Stimulated activated naive CD8-positive, alpha-beta T cell treated with anti-CD3 and anti-CD28 coated beads, Interleukin-15, Interleukin-2, amounts not matched to agents 100 ng/mL and 50 ng/mL, for 24 hours (primary cell): ENCODE measurements around the gene MVB12B.

ENCODE experiments used
- H3K27ac Mint-ChIP-seq: one replicate; pipeline ENCODE4 v1.8.0; 2021; ENCODE audit warnings: mild to moderate bottlenecking, mixed read lengths
- H3K27me3 Mint-ChIP-seq: one replicate; pipeline ENCODE4 v1.8.0; 2021; ENCODE audit warnings: mixed read lengths
- H3K36me3 Mint-ChIP-seq: one replicate; pipeline ENCODE4 v1.8.0; 2021; ENCODE audit warnings: low read depth, mixed read lengths
- H3K4me1 Mint-ChIP-seq: one replicate; pipeline ENCODE4 v1.8.0; 2021; ENCODE audit warnings: low read depth, mixed read lengths
- H3K4me3 Mint-ChIP-seq: one replicate; pipeline ENCODE4 v1.8.0; 2021; ENCODE audit warnings: mild to moderate bottlenecking, mixed read lengths
- H3K9me3 Mint-ChIP-seq: one replicate; pipeline ENCODE4 v1.8.0; 2021; ENCODE audit warnings: mixed read lengths

Gene MVB12B

GRCh38 chr9:126297661-126298060 lies 29.0 kb upstream of the MVB12B start:
- H3K27ac Mint-ChIP-seq = no peak overlapping the region
- H3K4me3 Mint-ChIP-seq = no peak overlapping the region
- H3K4me1 Mint-ChIP-seq = no peaks in the 10 kb centered on the region
- H3K9me3 Mint-ChIP-seq = no peaks in the 10 kb centered on the region
- H3K36me3 Mint-ChIP-seq = no peaks in the 10 kb centered on the region
- H3K27me3 Mint-ChIP-seq = no peaks in the 10 kb centered on the region

GRCh38 chr9:126298063-126298801 lies 28.4 kb upstream of the MVB12B start:
- Mint-ChIP-seq H3K36me3 (no peaks in the 10 kb centered on the region), H3K4me1 (no peaks in the 10 kb centered on the region), H3K4me3 (no peak overlapping the region), H3K27ac (no peak overlapping the region), H3K9me3 (no peaks in the 10 kb centered on the region), H3K27me3 (no peaks in the 10 kb centered on the region)

DNA sequence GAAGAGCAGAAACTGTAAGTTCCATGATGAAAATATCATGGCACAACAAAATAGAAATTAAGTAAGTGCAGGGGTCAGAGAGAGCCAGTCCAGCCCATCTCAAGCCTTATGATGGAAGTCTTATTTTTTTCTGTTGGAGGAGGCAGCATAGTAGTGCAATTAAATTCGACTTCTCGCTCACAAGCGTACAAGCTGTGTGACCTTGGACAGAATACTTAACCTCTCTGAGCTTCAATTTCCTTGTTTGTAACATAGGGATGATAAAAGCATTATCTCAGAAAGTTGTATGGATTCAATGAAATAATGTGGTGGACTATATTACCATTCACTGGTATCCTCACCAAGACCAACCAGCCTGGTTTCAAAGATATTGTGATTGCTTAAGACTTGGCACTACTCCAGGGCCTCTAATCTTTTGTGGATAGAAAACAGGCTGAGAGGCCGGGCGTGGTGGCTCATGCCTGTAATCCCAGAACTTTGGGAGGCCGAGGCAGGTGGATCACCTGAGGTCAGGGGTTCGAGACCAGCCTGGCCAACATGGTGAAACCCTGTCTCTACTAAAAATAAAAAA lies 26.8 kb upstream of the MVB12B start:
- no peaks in the 10 kb centered on the region for H3K4me1 Mint-ChIP-seq
- no peaks in the 10 kb centered on the region for H3K36me3 Mint-ChIP-seq
- no peaks in the 10 kb centered on the region for H3K9me3 Mint-ChIP-seq
- H3K27ac Mint-ChIP-seq = no peak overlapping the region
- no peaks in the 10 kb centered on the region for H3K27me3 Mint-ChIP-seq
- no peak overlapping the region for H3K4me3 Mint-ChIP-seq

- no peaks in the 10 kb centered on the region for H3K36me3 Mint-ChIP-seq
- H3K9me3 Mint-ChIP-seq = no peaks in the 10 kb centered on the region
- no peaks in the 10 kb centered on the region for H3K27me3 Mint-ChIP-seq
- H3K4me3 Mint-ChIP-seq = no peak overlapping the region
- no peak overlapping the region for H3K27ac Mint-ChIP-seq
- no peaks in the 10 kb centered on the region for H3K4me1 Mint-ChIP-seq
Measured at GRCh38 chr9:126301196-126301595, 25.4 kb upstream of the MVB12B start.

GRCh38 chr9:126301985-126302603 lies 24.5 kb upstream of the MVB12B start:
- no peaks in the 10 kb centered on the region for H3K27me3 Mint-ChIP-seq
- H3K27ac Mint-ChIP-seq = no peak overlapping the region
- H3K4me3 Mint-ChIP-seq = no peak overlapping the region
- no peaks in the 10 kb centered on the region for H3K4me1 Mint-ChIP-seq
- no peaks in the 10 kb centered on the region for H3K36me3 Mint-ChIP-seq
- no peaks in the 10 kb centered on the region for H3K9me3 Mint-ChIP-seq

GRCh38 chr9:126302730-126303129 lies 23.9 kb upstream of the MVB12B start:
- Mint-ChIP-seq H3K4me1 (no peaks in the 10 kb centered on the region), H3K27ac (no peak overlapping the region), H3K9me3 (no peaks in the 10 kb centered on the region), H3K36me3 (no peaks in the 10 kb centered on the region), H3K4me3 (no peak overlapping the region), H3K27me3 (no peaks in the 10 kb centered on the region)

- Mint-ChIP-seq H3K36me3 (no peaks in the 10 kb centered on the region), H3K9me3 (no peaks in the 10 kb centered on the region), H3K27ac (no peak overlapping the region), H3K4me1 (no peaks in the 10 kb centered on the region), H3K4me3 (no peak overlapping the region), H3K27me3 (no peaks in the 10 kb centered on the region)
Measured at GRCh38 chr9:126303488-126303887, 23.1 kb upstream of the MVB12B start.

DNA sequence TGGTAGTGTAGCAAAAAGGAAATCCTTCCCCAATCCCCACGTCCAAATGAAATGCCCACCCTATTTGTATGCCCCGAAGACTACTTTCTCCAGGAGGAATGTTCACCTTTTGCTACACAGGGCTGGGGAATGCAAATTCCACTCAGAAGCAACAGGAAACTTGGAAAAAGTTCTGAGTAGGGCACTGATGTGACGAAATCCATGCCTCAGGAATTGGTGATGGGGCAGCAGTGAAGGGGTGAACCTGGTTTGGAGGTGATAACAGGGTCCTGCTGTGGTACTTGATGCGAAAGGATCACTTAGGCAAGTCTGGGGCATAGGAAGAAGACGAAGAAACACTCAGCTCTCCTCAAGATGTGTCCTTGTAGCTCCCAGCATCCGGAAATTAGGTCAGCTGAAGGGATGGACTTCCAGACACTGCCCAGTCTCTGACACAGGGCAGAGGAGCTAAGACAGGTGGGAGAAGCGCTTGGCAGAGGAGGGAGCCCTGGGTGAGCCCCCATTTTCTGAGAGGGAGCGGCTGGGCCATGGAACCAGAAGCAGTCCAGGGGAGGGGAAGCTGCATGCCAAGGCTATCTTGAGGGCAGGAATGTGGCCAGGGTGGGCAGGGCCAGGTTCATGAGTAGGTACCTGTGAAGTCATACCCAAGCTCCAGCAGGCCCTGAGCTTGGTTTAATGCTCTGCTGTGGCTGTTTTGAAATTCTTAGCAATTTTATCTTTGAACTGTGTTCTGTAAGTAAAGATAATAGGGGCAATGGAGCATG lies 22.2 kb upstream of the MVB12B start:
- Mint-ChIP-seq H3K4me3 (no peak overlapping the region), H3K27me3 (no peaks in the 10 kb centered on the region), H3K27ac (no peak overlapping the region), H3K4me1 (no peaks in the 10 kb centered on the region), H3K9me3 (no peaks in the 10 kb centered on the region), H3K36me3 (no peaks in the 10 kb centered on the region)

- Mint-ChIP-seq H3K27me3 (no peaks in the 10 kb centered on the region), H3K4me3 (no peak overlapping the region), H3K27ac (no peak overlapping the region), H3K4me1 (no peaks in the 10 kb centered on the region), H3K36me3 (no peaks in the 10 kb centered on the region), H3K9me3 (no peaks in the 10 kb centered on the region)
Measured at GRCh38 chr9:126304971-126305320, 21.7 kb upstream of the MVB12B start.

DNA sequence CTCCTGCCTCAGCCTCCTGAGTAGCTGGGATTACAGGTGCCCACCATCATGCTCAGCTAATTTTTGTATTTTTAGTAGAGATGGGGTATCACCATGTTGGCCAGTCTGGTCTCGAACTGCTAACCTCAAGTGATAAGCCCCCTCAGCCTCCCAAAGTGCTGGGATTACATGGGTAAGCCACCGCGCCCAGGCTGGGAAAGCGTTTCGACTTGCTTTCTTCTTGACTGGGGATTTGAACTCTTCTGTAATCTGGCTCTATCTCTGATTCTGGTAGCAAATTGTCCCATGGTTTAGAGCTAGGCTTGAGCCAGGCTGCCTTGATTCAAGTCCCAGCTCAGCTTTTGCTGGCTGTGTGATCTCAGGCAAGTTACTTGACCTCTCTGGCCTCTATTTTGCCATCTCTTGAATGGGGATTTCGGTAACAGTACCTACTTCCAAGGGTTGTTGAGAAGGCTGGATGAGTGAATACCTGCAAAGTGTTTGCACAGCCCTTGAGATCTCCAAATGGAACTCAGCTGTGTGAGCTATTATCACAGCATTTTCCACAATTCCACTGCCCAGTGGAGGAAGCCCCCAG lies 20.5 kb upstream of the MVB12B start:
- no peak overlapping the region for H3K27ac Mint-ChIP-seq
- H3K27me3 Mint-ChIP-seq = no peaks in the 10 kb centered on the region
- no peak overlapping the region for H3K4me3 Mint-ChIP-seq
- H3K36me3 Mint-ChIP-seq = no peaks in the 10 kb centered on the region
- H3K4me1 Mint-ChIP-seq = no peaks in the 10 kb centered on the region
- H3K9me3 Mint-ChIP-seq = no peaks in the 10 kb centered on the region

DNA sequence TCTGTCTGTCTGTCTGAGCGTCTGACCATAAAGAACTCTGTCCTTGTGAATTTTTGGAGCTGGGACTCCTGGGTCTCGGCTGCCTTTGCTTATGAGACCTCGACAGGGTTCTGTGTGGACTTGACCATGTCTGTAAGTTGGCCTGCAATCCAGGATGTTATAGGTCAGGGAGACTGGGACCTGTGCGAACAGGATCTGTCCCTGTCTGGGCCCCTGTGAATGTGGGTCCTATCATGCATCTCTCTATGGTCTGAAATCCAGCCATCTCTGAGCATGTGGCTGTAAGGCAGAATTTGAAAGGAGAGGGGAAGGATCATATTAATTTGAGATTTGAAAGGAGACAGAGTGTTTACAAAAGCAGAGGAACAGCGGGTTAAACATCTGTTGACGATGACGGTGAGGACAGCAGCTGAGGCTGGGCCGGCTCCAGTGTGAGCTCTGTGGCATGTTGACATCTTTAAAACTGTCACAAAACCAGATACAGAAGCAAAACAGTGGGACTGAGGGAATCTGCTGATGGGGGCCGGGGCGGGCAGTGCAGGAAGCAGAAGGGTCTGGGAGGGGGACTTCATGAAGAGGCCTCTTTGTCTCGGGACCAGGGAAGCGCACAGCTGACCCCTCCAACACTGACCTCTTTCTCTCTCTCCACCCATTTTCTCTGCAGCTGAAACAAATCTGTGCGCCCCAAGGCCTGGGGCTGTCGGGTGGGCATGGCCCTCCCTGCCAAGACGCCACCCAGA lies 19.1 kb upstream of the MVB12B start:
- no peaks in the 10 kb centered on the region for H3K27me3 Mint-ChIP-seq
- H3K9me3 Mint-ChIP-seq = no peaks in the 10 kb centered on the region
- no peaks in the 10 kb centered on the region for H3K4me1 Mint-ChIP-seq
- no peaks in the 10 kb centered on the region for H3K36me3 Mint-ChIP-seq
- no peak overlapping the region for H3K4me3 Mint-ChIP-seq
- H3K27ac Mint-ChIP-seq = no peak overlapping the region

DNA sequence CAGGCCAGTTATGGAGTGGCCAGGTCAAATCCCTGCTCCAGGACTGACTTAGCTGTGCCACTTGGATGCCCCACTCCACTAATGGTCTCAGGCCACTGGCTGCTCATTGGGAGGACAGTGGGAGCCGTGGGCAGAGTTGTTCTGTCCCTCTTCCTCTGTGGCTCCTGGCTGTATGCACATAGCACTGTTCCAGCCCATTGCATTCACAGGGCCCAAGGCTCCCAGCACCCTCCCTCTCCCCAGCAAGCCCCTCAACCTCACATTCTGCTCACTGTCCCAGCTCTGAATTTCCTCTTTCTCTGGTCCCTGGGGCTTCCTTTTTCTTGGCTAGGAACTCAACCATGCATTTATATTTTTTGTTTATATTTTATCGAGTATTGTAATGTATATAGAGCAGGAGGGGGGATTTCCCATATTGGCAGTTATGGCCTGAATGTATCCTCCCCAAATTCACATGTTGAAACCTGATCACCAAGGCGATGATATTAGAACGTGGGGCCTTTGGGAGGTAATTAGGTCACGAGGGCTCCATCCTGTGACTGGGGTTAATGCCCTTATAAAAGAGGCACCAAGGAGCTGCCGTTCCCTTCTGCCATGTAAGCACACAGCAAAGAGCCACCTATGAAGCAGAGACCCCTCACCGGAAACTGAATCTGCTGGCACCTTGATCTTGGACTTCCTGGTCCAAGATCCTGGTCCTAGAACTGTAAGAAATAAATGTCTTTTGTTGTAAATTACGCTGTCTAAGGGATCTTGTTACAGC lies 17.0 kb upstream of the MVB12B start:
- Mint-ChIP-seq H3K4me1 (no peaks in the 10 kb centered on the region), H3K4me3 (no peak overlapping the region), H3K27ac (no peak overlapping the region), H3K27me3 (no peaks in the 10 kb centered on the region), H3K36me3 (no peaks in the 10 kb centered on the region), H3K9me3 (no peaks in the 10 kb centered on the region)

- no peaks in the 10 kb centered on the region for H3K9me3 Mint-ChIP-seq
- H3K4me3 Mint-ChIP-seq = no peak overlapping the region
- H3K27ac Mint-ChIP-seq = no peak overlapping the region
- H3K27me3 Mint-ChIP-seq = no peaks in the 10 kb centered on the region
- H3K36me3 Mint-ChIP-seq = no peaks in the 10 kb centered on the region
- H3K4me1 Mint-ChIP-seq = no peaks in the 10 kb centered on the region
Measured at GRCh38 chr9:126312584-126313551, 13.8 kb upstream of the MVB12B start.
